HG02588 (cell line): Measurements from ENCODE around the gene STYXL2.

ENCODE experiments used
- ATAC-seq: cut with Tn5 transposase; IDR thresholded peaks from one replicate; pipeline ENCODE4 v1.9.1; 2021; ENCODE audit warnings: mild to moderate bottlenecking, moderate library complexity; ENCODE audit not compliant: unreplicated experiment

STYXL2 gene

DNA sequence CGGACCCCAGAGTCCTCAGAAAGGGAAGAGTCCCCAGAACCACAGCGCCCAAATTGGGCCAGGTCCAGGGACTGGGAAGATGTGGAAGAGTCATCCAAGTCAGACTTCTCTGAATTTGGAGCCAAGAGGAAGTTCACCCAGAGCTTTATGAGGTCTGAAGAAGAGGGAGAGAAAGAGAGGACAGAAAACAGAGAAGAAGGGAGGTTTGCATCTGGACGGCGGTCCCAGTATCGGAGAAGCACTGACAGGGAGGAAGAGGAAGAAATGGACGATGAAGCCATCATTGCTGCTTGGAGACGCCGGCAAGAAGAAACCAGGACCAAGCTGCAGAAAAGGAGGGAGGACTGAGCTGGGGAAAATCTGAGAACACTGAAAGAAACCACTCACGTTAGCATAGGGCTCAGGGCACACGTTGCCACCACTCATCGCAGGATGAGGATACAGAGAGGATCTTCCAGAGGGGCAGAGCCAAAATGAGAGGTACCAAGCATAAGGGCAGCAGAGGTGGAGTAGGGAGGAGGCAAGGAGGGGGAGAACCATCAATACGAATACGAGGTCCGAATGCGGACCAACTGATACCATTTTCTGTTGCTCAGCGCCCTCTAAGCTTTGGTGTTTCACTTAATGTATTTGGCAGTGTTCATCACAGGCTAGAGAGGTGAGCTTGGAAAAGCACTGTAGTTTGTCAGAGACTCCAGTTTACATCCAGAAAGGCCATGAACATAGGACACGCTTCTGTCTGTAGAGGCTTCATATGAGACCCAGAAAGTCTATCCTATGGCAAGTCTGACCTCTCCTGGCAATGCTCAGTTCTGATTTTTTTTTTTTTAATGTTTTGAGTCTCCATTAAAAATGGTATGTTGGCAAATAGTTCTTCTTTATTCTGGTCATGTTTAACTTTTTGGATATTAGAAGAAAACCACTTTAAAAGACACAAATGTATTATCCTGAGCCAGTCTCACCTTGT, 34.7 kb downstream of the STYXL2 start:
- ATAC-seq, result no peak

DNA sequence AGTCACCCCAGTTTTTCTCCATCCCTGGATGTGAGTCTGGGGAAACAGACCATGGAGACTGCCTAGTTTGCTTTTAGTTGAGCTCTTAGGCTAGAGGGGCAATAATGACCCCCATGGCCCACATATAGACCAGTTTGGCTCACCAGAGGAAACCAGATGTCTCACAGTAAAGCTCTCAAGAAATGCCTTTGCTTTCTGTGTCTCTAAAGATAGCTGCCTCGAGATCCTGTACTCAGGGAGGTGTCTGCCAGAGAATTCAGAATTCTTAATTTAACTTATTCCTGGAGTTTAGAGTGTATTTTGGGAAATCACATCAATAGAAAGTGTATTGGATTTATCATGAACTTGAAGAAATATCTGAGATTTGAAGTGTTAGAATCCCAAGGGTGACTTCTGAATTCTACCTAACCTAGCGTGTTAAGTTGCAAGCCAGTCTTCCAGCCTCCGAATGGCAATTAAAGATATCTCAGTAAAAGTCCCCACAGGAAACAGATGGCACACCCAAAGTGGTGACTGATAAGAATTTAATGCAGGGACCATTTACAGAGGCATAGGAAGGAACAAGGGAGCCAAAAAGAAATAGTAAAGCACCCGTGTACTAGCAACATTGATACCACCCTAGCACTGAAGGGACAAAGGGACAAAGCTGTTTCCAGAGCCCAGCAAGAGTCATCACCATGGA, 37.1 kb downstream of the STYXL2 start:
- ATAC-seq, result no peak

DNA sequence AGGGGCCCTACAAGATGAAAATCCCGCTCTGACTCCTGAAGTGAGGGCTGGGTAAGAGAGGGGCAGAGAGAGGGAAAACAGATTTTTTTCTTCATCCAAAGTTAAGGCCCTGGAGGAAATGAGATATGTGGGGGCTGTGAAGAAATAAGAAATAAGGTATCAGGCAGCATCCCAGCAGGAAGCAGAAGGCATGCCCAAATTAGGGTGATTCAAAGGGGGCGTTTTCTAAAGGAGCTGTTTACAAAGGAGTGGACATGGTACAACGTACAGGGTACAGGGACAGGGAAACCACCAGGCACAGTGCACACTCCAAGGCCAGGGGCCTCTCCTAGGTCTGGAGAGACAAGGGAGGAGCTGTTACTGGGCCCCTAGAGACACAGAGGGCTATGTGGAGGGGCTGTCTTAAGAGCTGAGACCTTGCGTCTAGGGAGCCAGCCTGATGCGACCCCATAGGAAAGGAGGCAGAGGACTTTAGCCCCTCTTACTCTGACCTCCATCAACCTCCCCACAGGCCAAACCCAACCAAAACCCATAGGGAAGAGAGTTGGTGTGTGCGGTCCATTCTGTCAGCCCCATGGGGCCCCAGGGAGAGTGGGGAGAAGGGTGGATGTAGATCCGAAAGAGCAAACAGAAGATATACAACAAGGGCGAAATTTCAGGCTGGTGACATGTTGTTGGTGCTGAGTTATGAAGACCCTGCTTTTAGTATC, 38.6 kb downstream of the STYXL2 start:
- no peak for ATAC-seq

DNA sequence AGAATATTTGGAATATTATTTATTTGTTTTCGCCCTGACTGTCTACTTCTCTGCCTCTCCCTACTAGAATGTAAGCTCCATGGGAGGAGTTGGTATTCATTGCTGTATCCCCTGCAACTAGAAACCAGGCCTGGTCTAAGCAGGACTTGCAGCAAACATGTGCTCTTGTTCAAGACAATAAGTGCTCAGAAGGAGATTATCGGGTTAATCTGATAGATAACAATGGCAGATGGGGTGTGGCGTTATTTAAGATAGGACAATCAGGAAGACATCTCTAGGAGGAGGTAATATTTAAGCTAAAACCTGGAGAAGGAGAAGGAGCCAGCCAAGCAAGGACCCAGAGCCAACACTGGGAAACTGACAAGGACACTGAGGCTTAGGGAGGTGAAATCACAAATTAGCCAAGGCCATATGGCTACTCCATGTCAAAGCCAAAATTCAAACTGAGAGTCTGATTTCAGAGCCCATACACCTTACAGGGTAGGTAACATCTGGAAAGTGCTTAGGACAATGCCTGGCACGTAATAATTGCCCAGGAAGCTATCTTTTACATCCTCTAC, 41.5 kb downstream of the STYXL2 start:
- ATAC-seq, result no peak

GRCh38 chr1:167136191-167136614, 42.3 kb downstream of the STYXL2 start:
- no peak for ATAC-seq

DNA sequence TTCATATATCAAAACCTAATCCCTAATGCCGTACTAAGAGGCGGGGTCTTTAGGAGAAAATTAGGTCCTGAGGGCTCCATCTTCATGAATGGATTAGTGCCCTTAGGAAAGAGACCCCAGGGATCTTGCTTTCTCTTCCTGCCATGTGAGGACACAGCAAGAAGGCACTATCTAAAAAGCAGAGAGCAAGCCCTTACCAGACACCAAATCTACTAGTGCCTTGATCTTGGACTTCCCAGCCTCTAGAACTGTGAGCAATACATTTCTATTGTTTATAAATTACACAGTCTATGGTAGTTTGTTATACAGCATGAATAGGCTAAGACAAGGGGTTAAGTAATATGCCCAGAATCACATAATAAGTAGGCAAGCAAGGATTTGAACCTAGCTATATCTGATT, 42.9 kb downstream of the STYXL2 start:
- ATAC-seq, result no peak

DNA sequence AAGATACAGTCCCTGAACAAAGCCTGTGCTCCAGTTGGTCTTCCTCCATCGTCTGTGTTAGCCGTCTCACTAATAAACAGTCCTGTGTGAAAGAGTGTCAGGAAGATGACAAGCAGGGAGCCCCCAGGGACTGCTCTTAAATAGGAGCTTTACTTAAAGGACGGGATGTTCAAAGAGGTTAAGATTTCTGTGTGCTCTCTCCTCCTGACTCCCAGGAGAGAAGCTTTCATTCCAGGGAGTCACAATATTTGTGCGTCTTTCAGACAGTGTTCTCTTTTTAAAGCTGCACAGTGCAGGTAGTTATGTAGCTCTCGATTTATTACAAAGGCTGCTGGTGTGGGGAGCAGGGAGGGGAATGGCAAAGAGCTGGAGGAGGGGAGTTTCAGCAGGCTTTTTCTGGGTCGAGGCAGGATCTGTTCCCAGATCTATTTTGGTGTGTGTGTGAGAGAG, 43.5 kb downstream of the STYXL2 start:
- no peak for ATAC-seq

- ATAC-seq, result no peak
These were observed 44.1 kb downstream of the STYXL2 start for GRCh38 chr1:167137793-167138510.

DNA sequence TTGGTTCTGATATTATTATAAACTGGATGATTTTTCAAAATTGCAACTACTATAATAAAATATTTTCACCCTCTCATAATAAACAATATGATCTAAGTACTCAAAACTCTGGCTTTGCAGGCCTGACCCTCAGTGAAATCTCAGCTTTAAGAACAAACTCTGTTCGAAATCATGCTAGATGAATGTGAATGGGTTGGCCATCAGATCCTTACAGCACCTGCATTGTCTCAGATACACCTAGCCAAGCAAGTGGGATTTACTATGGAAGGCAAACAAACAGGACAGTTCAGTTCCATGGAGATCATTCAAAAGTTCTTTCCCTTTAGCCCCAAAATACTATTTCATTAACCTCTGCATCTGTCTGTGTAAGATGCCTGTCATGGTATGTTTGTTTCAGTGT, 44.8 kb downstream of the STYXL2 start:
- no peak for ATAC-seq

GRCh38 chr1:167141963-167142362, 48.1 kb downstream of the STYXL2 start:
- ATAC-seq, result no peak
